NCI-H1417 (cell line): ENCODE data around the gene ZCCHC8.
"Not testable (repeated sequence)": the region's sequence is repeated elsewhere in the genome, so short reads cannot be mapped to it uniquely, and the experiment has no call there.

Source experiments
- DNase-seq, 3 experiments: peaks; one replicate each; lab custom pipeline; 2025; lab: John Stamatoyannopoulos, UW

ZCCHC8 gene

DNA sequence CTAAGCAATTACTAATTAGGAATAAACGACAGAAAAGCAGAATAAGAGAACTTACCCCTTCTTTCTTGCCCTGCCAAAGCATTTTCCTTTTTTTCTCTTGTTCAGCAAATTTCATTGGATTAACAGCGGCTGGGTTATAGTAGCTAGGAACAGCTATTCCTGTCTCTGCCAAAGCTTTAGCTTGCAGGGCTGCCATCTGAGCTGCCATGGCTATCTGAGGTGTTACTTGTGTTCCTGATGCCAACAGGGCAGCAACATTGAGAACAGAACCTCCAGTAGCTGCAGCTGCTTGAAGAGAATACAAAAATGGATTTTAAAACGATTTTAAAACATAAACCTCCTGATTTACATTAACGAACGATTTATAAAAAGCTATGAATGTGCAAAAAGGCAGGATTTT, 7.4 kb upstream of the ZCCHC8 start:
- DNase-seq = no peak

DNA sequence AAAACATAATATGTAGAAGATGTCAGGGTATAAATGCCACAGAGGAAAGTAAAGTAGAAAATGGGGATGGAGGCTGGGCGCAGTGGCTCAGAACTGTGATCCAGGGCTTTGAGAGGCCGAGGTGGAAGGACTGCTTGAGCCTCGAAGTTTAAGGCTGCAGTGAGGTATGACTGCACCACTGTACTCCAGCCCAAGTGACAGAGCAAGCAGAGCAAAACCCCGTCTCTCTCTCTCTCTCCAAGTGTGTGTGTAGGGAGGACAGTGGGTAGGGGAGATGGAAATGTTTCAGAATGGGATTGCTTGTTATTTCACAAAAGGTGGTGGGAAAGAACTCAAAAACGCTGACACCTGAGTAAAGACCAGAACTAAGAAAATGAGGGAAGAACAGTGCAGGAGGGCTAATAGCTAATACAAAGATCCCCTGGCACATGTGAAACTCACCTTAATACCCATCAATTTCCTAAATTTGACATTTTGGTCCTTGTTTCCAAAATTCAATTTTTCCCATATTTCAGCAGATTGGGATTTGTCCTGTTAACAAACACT, 5.7 kb upstream of the ZCCHC8 start:
- DNase-seq = no peak

DNA sequence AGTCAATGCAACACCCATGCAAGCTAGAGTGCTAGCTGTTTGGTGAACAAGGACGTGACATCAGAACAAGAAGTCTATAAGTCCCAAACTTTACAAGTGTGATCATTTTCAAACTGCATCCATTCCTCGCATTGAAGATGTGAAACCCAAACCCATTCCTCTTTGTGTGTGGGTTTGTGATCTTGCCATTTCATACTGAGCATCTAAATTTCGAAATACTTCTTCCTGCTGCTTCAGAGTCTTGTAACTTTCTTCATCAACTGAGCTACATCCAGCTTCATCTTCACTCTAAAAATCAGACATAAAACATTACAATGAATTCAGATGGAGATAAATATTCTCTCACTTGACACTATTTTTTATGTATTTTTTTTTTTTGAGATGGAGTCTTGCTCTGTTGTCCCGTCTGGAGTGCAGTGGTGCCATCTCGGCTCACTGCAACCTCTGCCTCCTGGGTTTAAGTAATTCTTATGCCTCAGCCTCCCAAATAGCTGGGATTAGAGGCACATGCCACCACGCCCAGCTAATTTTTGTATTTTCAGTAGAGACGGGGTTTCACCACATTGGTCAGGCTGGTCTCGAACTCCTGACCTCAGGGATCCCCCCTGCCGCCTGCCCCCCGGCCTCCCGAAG, 4.8 kb upstream of the ZCCHC8 start:
- DNase-seq = no peak

DNA sequence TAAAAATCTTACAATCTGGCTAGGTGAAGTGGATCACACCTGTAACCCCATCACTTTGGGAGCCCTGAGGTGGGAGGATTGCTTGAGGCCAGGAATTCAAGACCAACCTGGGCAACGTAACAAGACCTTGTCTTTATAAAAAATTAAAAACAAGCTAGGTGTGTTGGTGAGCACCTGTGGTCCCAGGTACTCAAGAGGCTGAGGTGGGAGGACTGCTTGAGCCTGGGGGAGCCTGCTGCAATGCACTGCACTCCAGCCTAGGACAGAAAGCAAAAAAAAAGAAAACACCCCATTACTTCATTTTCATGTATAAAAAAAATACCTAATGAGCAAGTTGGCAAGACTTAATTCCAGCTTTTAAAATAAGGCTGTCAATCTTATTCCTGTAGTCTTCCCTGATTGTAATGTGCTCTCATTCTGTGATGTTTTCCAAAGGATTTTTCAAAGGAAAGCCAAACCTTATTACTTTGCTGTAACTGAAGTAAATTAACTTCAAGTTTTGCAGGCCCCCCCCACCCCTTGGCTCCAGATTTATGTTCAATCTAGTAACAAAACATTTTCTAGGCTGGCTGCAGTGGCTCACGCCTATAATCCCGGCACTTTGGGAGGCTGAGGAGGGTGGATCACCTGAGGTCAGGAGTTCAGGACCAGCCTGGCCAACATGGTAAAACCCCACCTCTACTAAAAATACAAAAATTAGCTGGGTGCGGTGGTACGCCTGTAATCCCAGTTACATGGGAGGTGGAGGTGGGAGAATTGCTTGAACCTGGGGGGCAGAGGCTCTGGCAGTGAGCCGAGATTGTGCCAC, 3.3 kb upstream of the ZCCHC8 start:
- DNase-seq = no peak

DNA sequence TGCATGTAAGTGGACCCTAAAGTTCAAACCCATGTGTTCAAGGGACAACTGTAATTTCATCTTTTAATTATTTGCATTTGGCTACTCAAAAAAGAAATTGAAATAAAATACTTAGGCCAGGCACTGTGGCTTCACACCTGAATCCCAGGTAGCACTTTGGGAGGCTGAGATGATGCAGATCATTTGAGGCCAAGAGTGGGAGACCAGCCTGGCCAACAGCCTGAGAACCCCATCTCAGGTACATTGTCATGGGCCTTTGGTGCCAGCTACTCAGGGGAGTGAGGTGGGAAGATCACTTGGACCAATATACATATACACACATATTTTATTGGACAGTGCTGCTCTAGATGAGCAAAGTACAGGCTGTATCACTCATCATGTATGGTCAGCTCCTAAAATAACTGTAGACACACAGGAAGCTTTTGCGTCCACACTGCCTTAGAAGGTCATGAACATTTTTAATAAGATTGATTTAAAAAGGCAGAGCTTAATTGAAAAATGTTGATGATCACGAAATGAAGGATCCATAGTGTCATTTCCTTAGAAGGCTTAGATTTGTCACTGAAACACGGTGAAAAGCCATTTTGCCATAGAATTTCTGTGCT, 2.5 kb upstream of the ZCCHC8 start:
- peak in 1 of 3 experiments; percentile 25 for DNase-seq

DNA sequence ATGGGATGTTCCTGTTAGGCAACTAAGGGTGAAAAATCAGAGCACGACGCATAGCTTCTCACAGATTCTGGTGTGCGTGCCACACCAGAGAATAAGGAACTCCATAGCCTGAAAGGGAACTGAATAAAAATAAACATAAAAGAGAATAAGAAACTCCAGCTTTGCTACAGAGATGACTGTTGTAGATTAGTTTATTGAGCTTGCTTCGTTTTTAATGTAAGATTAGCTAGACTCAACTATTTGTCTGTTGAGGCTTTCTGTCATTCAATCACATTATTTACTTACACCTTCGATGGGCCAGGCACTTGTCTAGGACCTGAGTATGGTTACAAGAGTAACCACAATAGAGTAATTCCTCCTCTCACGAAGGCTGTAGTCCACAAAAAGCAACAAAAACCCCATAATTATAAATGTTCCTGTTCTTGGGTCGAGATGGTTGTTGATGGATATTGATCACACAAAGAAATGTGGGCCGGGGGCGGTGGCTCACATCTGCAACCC, 807 bp upstream of the ZCCHC8 start:
- DNase-seq = no peak

DNA sequence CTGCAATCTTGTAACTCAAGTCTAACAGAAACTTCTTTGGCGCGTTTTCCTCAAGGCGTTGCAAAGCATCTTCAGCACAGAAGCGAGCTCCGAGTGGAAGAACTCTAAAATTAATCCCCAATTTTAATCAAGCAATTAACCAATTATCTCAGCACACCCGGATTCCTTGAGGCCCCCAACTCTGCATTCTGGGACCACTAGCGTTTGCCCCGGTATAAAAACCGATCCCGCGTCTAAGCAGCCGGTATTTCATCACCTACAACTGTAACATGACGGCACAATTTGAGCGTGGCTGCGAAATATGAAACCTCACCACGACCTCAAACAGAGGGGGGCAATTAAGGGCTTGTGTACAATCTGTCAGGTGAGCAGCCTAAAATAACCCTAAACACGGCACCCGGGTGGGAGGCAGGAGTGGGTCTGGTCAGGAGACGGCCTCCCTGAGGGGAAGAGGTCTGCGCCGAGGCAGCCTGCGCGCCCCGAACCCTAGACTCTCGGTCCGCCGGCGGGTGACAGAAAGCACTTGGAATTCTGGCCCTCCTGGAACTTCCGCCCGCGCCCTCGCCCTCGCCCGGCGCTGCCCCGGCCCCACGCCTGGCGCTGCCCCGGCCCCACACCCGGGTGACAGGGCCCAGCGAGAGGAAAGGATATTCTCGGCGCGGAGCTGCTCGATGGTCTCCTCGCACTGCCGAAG, 594 bp downstream of the ZCCHC8 start:
- DNase-seq = peak; percentile 73 to 91 (median 89)

DNA sequence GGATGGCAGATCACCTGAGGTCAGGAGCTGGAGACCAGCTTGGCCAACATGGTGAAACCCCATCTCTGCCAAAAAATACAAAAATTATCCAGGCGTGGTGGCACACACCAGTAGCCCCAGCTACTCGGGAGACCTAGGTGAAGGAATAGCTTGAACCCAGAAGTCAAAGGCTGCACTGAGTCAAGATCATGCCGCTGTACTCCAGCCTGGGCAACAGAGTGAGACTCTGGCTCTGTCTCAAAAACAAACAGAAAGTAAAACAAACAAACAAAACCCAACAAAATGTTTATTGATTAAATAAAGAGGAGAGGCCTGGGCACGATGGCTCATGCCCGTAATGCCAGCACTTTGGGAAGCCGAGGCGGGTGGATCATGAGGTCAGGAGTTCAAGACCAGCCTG, 5.5 kb downstream of the ZCCHC8 start:
- DNase-seq = no peak

DNA sequence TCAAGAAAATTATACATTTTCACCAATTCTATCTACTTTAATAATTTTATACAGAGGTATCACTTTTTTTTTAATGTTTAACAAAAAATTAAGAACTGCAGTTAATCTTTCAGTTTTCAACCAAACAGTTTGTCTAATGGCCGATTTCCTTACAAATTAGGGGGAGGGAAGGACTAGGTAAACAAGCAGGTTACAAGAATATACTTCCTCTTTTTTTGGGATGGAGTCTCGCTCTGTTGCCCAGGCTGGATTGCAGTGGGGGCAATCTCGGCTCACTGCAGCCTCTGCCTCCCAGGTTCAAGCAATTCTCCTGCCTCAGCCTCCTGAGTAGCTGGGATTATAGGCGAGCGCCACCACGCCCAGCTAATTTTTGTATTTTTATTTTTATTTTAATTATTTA, 7.5 kb downstream of the ZCCHC8 start:
- not testable (repeated sequence) for DNase-seq

DNA sequence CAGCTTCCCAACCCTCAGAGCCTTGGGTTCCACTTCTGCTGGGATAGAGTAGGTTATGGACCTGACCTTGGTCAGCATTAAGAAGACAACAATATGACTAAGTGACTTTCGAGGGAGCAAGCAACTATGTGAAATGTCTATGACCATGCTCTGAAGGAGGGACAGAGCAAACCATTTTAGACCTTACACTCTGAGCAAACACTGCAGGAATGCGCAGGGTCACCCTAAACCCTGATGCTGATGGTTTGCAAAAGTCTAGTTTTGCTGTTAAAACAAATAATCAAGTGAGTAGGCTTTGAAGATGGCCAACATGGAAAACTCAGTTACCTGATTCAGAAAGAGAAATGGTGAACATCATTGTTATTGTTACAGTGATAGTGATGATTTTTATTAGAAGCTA, 8.7 kb downstream of the ZCCHC8 start:
- no peak for DNase-seq

DNA sequence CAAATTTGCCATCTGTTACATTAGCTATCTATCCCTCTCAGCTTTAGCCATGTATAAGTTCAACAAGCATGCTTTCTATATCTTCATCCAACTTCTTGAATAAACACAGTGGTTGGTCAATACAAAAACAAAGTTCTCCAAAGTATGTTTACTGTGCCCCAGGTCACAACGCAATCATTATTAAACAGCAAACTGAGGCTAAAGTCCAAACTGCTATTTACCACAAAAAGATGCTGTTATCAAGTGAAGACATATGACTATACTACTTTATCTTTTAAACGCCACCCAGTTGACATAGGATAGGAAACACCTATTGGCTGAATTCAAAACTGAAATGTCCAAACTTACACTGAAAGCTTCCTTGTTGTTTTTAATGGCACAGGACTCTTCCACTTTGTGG, 11.7 kb downstream of the ZCCHC8 start:
- DNase-seq = no peak

DNA sequence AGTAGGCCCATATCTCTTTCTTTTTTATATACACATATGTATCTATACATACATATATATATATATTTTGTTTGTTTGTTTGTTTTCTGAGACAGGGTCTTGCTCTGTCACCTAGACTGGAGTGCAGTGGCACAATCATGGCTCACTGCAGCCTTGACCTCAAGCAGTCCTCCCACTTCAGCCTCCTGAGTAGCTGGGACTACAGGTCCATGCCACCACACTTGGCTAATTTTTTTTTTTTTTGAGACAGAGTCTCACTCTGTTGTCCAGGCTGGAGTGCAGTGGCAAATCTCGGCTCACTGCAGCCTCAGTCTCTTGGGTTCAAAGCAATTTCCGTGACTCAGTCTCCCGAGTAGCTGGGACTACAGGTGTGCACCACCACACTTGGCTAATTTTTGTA, 12.9 kb downstream of the ZCCHC8 start:
- DNase-seq = not testable (repeated sequence)

DNA sequence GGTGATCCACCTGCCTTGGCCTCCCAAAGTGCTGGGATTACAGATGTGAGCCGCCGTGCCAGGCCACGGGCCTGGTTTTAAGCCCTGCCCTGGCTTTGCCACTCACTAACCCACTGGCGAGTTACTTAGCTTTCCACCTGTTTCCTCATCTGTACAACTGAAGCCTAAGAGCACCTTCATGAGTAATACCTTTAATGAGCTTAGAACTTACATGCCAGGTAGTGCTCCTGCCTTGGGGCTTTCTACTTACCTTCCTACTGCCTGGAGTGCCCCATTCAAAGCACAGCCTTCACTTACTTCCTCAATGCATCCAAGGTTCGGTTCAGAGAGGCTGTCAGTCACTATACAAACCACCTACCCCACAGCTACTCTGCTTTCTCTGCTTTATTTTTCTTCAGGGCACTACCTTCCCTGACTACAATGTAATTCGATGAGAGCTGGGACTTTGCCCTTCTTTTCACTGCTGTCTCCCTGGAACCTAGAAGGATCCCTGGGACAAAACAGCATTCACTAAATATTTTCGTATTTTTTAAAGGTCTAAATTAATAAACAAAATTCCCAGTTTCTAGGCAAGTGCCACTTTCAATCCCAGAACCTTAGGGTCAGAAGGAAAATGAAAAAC, 13.8 kb downstream of the ZCCHC8 start:
- DNase-seq = no peak

DNA sequence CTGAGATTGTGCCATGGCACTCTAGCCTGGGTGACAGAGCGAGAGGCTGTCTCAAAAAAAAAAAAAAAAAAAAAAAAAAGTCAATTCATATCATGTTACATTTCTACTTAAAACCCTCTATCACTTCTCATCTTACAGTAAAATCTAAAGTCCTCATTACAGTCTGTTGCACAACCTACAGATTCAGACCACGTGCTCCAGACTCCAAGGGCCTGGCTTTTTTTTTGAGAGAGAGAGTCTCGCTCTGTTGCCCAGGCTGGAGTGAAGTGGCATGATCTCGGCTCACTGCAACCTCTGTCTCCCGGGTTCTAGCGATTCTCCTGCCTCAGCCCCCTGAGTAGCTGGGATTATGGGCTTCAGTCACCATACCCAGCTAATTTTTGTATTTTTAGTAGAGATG, 14.4 kb downstream of the ZCCHC8 start:
- not testable (repeated sequence) for DNase-seq

DNA sequence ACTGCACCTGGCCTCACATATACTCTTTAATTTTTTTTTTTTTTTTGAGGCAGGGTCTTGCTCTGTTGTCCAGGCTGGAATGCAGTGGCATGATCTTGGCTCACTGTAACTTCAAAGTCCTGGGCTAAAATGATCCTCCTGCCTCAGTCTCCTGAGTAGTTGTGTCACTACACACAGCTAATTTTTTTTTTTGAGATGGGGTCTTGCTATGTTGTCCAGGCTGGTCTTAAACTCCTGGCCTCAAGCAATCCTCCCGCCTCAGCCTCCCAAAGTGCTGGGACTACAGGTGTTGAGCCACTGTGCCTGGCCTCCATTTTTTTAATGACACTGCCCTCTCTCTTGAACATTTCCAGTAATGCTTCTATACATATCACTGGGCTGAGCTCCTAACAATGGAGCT, 16.3 kb downstream of the ZCCHC8 start:
- DNase-seq = not testable (repeated sequence)

DNA sequence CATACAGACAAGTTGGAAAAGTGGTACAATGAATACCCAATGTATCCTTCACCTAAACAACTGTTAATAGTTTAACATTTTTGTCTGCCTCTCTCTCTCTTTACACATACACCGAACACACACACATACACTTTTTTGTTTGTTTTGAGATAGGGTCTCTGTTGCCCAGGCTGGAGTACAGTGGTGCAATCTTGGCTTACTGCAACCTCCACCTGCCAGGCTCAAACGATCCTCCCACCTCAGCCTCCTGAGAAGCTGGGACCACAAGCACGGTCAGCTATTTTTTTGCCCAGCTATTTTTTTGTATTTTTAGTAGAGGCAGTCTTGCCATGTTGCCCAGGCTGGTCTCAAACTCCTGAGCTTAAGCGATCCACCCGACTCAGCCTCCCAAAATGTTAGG, 16.8 kb downstream of the ZCCHC8 start:
- DNase-seq = no peak

DNA sequence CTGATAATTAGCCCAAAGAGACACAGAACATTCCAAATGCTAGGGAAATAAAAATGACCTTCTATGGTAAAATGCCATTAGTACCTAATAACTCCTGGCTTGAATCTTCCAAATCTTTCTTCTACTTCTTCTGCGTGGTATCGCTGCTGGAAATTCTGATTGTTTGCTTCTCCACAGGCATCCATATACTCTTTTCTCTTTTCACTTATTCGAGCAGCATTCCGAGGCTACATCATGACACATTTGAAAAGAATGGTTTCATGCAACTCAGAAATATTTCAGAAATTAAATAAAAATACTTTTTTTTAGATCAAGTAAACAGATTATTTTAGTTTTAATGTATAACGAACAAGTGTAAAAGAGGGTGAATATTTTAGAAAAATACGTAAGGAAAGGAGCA, 18.9 kb downstream of the ZCCHC8 start:
- no peak for DNase-seq

DNA sequence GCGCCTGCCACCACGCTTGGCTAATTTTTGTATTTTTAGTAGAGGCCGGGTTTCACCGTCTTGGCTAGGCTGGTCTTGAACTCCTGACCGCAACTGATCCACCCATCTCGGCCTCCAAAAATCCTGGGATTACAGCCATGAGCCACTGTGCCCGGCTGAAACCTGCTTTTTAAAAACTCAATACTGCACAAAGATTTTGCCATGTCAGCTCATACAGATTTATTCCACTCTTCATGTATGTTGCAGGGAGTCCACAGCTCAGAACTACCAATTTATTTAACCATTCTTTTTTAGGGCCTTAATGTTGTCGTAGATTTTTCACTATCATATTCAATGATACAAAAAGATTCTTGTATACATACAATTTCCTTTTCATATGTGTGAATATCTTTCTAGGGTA, 20.0 kb downstream of the ZCCHC8 start:
- no peak for DNase-seq

DNA sequence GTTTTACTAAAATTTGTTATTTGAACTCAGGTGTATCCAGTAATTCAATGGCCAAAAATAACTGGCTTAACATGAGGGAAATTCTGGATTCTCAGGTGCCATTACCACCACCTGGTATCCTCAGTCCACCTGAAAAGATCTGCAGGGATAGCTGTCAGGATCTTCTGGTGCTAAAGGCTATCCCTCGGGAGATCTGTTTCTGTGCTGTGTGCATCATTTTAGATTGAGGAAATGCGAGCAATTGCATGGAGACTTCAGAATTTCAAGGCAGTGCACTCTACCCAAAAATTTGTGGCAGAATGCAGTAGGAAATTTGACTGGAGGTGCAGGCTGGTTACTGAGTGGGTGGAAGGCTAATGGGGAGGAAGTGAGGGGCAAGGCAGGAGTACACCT, 26.4 kb downstream of the ZCCHC8 start:
- no peak for DNase-seq

DNA sequence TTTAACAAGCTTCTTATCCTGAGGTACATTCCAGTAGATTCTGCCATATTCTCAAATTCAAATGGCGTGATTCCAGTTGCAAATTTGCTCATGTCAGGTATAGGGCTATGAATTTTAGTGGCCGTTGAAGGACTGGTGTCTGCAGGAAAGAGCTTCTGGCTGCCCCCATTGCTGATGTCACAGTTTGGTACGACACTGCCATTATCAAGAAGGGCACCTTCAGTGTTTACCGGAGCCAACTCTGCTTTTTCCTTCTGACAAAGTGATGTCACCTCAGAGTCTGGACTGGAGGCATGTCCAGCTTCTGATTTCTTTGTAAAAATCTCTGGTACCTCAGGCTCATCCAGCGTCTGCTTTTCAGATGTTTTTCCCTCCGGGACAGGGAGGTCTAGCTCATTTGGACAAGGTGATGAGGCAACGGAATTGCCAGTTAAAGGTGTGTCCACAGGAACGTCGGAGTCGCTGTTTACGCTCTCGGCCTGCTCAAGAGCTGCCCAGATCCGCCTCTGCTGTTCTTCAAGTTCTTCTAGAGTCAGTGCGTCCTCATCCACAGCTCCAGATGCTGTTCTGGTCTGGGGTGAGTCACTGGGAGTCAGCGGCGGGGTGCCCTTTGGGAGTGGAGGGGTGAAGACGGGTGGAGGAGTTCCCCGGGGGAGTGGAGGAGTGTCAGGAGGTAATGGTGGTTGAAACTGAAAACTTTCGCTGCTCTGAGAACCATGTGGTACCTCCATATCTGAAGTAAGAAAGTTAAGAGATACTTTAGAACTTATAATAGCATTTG, 27.0 kb downstream of the ZCCHC8 start:
- no peak for DNase-seq
